Bronchial epithelial cell (primary cell): ENCODE data around the gene CBX8. TPM values are rescaled to one million over a fixed set of nuclear protein-coding genes. Genes with fewer than 3 reads are reported as not detected.
A peak's percentile ranks its signal among the peaks of the same experiment; 100 is the strongest.

Source experiments
- DNase-seq: peaks from one replicate; pipeline ENCODE4 v3.0.0-alpha.2; 2010; ENCODE audit warnings: low read depth
- FAIRE-seq: peaks from 2 replicates; lab custom pipeline; 2011; peaks lifted over from hg19 to GRCh38; lab: Jason Lieb, UNC
- H3K27me3 ChIP-seq: 2 replicates; pipeline ENCODE4 v1.5.1; 2011; ENCODE audit warnings: low read length; ENCODE audit not compliant: control insufficient read depth, insufficient read depth
- H3K36me3 ChIP-seq: 2 replicates; pipeline ENCODE4 v1.5.1; 2011; ENCODE audit warnings: low read length; ENCODE audit not compliant: control insufficient read depth, insufficient read depth
- H3K4me3 ChIP-seq: 2 replicates; pipeline ENCODE4 v1.5.1; 2011; ENCODE audit warnings: mild to moderate bottlenecking, low read depth, low read length, control low read depth
- CTCF ChIP-seq: IDR thresholded peaks from 2 replicates; pipeline ENCODE4 v1.5.1; 2011; ENCODE audit warnings: mild to moderate bottlenecking, moderate library complexity, low read length, control low read depth, inconsistent platforms; ENCODE audit not compliant: insufficient read depth, severe bottlenecking
- total RNA-seq: library from RNA; depleted of rRNA; stranded (reverse); fragments of >200 nt; gene quantifications from 2 replicates; pipeline ENCODE4 v1.2.1, GENCODE V29; 2014

The CBX8 gene
- total RNA-seq, 1 donor from 2014 or later: 2.6 TPM

GRCh38 chr17:79792984-79793923, 3.6 kb downstream of the CBX8 start:
- H3K27me3 ChIP-seq: peaks cover 40% of the 10 kb centered on the region
- peak overlapping the region; percentile 25 for H3K4me3 ChIP-seq
- FAIRE-seq: no peak
- no peak for TF ChIP-seq CTCF
- H3K36me3 ChIP-seq: peaks cover 6% of the 10 kb centered on the region
- no peak for DNase-seq

DNA sequence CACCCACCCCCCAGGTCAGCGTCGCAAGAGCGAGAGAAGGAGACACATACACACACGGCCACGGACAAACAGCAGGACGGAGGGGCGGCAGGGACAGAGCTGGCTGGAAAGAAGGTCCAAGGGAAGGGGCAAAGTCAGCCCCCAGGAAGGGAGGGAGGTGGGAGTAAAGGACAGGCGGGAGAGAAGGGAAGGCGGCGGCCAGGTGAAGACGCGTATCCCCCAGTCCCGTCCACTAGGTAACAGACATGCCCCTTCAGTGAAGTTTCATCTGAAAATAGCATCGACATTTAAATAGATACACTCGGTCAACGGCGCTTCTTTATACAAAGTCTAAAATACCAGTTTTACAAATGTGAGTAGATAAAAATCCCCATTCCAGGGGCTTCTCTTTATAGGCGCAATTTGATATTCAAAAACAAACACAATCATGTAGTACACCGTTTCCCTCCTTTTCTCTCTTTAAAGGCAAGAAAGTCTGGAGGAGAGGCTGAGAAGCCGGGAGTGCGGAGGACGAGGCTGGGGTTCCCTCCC, 4.5 kb downstream of the CBX8 start:
- no peak for FAIRE-seq
- Histone ChIP-seq H3K36me3 (peaks cover 6% of the 10 kb centered on the region), H3K27me3 (peaks cover 39% of the 10 kb centered on the region), H3K4me3 (no peak overlapping the region)
- TF ChIP-seq CTCF: no peak
- DNase-seq: no peak

DNA sequence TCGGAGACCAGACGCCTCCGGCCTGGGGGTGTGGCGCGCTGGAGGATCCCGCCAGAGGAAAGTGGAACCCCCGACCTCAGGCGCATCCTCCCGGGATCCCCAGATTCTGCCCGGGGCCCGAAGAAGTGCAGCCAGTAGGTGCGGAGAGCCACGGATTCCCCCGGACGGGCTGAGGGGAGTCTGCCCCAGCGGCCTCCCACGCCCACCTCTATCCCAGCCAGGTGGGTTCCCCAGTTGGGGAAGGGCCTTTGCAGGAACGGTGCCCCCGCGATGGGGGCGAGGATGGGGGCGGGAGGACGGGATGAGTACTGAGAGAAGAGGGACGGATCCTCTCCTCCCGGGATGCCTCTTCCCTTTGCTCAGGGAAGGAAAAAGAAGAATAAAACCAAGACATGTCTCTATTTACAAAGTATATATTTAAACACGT, 5.1 kb downstream of the CBX8 start:
- Histone ChIP-seq H3K27me3 (peaks cover 39% of the 10 kb centered on the region), H3K36me3 (peaks cover 6% of the 10 kb centered on the region), H3K4me3 (no peak overlapping the region)
- DNase-seq (no peak), FAIRE-seq (no peak)
- no peak for TF ChIP-seq CTCF

GRCh38 chr17:79790805-79791734, 5.8 kb downstream of the CBX8 start:
- no peak overlapping the region for H3K4me3 ChIP-seq
- no peak for DNase-seq
- peaks cover 39% of the 10 kb centered on the region for H3K27me3 ChIP-seq
- peaks cover 6% of the 10 kb centered on the region for H3K36me3 ChIP-seq
- no peak for TF ChIP-seq CTCF
- no peak for FAIRE-seq

DNA sequence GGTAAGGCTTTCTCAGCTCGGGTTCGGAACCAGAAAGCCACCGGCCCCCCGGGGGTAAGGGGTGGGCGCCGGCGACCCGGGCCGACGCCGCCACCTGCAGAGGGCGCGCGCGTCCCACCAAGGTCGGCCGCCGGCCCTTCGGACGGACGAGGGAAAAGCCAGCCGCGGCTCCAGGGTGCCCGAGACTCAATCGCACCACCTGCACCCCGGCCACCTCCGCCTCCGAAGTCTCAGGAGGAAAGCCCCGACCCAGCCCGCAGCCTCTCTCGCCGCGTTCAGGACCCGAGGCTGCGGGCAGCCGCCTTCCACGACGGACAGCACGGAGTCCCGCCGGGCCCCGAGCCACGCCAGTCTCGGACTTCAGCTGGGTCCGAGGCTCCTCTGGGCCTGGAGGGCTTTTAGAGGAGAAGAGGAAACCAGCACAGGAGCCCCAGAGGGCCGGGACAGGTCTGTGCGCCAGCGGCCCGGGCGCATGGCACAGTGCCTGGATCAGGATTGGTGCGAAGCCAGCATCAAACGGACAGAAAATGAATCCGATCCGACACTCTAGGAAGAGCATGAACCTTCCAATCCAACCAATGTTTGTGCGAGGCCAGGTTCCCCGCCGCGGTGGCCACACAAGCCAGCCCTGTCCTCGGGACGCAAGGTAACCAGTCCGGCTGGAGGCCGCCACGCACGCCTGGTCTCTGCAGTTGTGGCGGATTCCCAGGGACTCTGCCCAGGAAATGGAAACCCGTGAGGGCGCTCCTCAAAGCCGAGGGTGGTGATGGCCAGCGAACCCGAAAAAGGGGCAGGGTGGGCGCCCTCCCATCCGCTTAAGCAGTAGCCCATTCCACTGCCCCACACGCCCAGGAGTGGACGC, 6.7 kb downstream of the CBX8 start:
- Histone ChIP-seq H3K4me3 (no peak overlapping the region), H3K27me3 (peaks cover 39% of the 10 kb centered on the region), H3K36me3 (peaks cover 4% of the 10 kb centered on the region)
- TF ChIP-seq CTCF: peak; percentile 52
- no peak for FAIRE-seq
- DNase-seq: no peak
